Measurements from ENCODE around the gene COL8A1. TPM values are rescaled to one million over a fixed set of nuclear protein-coding genes. Genes with fewer than 3 reads are reported as not detected.

COL8A1 gene
- total and polyA plus RNA-seq, 8 donors = 0.96 to 283 (median 2.6) TPM

- Histone ChIP-seq H3K9me3 (no peaks in the 10 kb centered on the region), H3K27ac (no peak overlapping the region), H3K4me3 (no peak overlapping the region), H3K4me1 (peaks cover 0 to 4% of the 10 kb centered on the region in 2 donors), H3K36me3 (no peaks in the 10 kb centered on the region), H3K27me3 (no peaks in the 10 kb centered on the region)
- ATAC-seq = no peak
- intact Hi-C loops (cut with DNase I) = no loop called here
- no peak for TF ChIP-seq CTCF (IDR thresholded peaks at IDR 0.05)
- no peak for DNase-seq
These were observed 185.6 kb downstream of the COL8A1 start for GRCh38 chr3:99823723-99824711.

GRCh38 chr3:99825004-99825640 lies 186.7 kb downstream of the COL8A1 start:
- H3K4me3 ChIP-seq = no peak overlapping the region
- no peaks in the 10 kb centered on the region for H3K4me1 ChIP-seq
- TF ChIP-seq CTCF (IDR thresholded peaks at IDR 0.05) = no peak
- no peaks in the 10 kb centered on the region for H3K27me3 ChIP-seq
- ATAC-seq = no peak
- no peak overlapping the region for H3K27ac ChIP-seq
- H3K9me3 ChIP-seq = no peaks in the 10 kb centered on the region
- H3K36me3 ChIP-seq = no peaks in the 10 kb centered on the region
- intact Hi-C loops (cut with DNase I) = no loop called here
- DNase-seq = no peak

- TF ChIP-seq CTCF (IDR thresholded peaks at IDR 0.05) = no peak
- Histone ChIP-seq H3K9me3 (no peaks in the 10 kb centered on the region), H3K4me3 (no peak overlapping the region), H3K27me3 (no peaks in the 10 kb centered on the region), H3K36me3 (no peaks in the 10 kb centered on the region), H3K27ac (no peak overlapping the region), H3K4me1 (peaks cover 0 to 3% of the 10 kb centered on the region in 2 donors)
- no peak for DNase-seq
- intact Hi-C loops (cut with DNase I) = no loop called here
- no peak for ATAC-seq
These were observed 191.4 kb downstream of the COL8A1 start for GRCh38 chr3:99829844-99830243.

GRCh38 chr3:99833617-99834205 lies 195.3 kb downstream of the COL8A1 start:
- H3K4me3 ChIP-seq = no peak overlapping the region
- DNase-seq = peak in 1 of 4 donors; percentile 39
- intact Hi-C loops (cut with DNase I) = no loop called here
- no peak for TF ChIP-seq CTCF (IDR thresholded peaks at IDR 0.05)
- no peaks in the 10 kb centered on the region for H3K9me3 ChIP-seq
- peaks cover 0 to 3% of the 10 kb centered on the region in 2 donors for H3K4me1 ChIP-seq
- no peak for ATAC-seq
- no peaks in the 10 kb centered on the region for H3K36me3 ChIP-seq
- no peaks in the 10 kb centered on the region for H3K27me3 ChIP-seq
- H3K27ac ChIP-seq = no peak overlapping the region
